ENCODE results near the gene BRICD5.

BRICD5 gene

DNA sequence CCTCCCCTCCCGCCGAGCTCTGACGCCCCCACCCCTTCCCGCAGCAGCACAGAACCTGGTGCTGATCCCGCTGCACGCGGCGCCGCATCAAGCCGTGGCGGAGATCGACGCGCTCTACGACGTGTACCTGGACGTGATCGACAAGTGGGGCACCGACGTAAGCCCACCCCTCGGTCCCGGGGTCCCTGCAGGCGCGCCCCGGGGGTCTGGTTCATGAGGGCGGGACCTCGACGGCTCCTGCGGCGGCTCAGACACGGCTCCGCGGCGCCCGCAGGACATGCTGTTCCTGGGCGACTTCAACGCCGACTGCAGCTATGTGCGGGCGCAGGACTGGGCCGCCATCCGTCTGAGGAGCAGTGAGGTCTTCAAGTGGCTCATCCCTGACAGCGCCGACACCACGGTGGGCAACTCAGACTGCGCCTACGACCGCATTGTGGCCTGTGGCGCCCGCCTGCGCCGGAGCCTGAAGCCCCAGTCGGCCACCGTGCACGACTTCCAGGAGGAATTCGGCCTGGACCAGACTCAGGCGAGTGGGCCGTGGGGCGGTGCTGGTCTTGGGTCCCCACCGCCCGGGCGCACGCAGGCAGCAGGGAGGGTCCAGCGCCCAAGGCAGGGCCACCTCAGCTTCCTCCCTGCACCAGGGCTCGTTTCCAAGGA is 27.0 kb upstream of the BRICD5 start:
- in situ Hi-C loops (cut with HindIII; ENCODE audit: low sequenced_read_pairs): no loop called here

DNA sequence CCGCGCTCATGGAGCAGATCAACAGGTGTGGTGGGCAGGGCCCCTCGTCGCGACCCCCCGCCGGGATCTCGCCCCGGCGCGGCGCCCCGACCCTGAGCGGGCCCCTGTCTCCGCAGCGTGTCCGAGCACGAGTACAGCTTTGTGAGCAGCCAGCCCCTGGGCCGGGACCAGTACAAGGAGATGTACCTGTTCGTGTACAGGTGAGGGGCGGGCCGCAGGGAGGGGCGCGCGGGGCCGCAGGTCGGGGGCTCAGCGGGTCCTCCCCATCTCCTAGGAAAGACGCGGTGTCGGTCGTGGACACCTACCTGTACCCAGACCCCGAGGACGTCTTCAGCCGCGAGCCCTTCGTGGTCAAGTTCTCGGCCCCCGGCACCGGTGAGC is 26.4 kb upstream of the BRICD5 start:
- in situ Hi-C loops (cut with HindIII; ENCODE audit: low sequenced_read_pairs): no loop called here

DNA sequence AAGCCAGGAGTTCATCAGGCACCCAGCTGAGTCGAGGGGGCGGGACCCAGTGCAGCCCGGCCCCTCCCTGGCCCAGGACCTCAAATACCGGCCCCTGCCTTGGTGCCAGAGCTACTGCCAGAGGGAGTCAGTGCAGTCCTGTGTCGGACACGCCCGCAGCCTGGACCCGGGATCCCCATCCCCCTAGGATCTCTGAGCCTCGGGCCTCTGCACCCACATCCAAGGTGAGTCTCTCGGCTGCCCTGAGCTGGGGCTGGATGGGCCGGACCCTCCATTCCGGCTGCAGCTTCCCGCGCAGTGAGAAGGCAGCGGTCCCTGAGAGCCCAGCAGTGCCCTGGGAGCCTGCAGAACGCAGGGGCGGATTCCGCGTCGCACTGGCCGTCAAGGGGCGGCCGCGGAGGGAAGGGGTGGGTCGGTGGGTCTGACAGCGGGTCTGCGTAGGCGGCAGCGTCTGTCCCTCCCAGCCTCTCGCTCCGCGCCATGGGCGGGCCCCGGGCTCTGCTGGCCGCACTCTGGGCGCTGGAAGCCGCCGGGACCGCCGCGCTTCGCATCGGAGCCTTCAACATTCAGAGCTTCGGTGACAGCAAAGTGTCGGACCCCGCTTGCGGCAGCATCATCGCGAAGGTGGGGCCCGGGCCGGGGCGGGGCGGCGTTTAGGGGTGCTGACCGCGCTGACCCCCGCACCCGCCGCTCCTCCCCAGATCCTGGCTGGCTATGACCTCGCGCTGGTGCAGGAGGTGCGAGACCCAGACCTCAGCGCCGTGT is 25.9 kb upstream of the BRICD5 start, which contains the start of gene DNASE1L2:
Gene DNASE1L2 (plus strand): TSS at position 108 of the 765 bp plus-strand sequence. CDS start 373 bp downstream, at position 481.
- in situ Hi-C loops (cut with HindIII; ENCODE audit: low sequenced_read_pairs): no loop called here

DNA sequence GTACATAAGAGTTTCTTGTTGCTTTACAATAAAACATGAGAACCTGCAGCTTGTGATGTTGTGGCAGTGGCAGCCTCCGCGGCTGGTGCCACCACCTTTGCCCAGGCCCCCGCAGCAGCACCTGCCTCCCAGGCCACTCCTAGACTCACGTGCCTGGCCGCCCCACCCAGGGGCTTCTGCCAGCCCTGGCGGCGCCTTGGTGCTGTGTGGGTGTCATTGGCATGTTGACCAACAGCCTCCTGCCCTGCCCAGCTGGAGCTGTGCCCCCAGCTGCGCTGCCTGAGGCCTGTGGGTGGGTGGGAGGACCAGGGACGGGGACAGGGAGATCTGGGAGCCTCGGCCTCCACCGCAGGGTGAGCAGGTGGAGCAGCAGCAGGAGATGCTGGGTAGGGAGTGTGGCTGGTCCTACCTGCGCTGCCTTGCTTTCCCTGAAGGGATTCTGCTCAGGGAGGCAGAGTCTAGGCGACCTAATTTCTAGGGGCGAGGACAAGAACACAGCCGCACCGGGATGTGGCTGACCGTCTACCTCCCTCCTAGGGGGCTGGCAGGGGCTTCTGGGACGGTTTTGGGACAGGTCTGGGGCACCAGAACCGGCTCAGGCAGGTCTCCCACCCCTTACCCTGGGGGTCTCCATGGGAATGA is 25.2 kb upstream of the BRICD5 start:
- in situ Hi-C loops (cut with HindIII; ENCODE audit: low sequenced_read_pairs): no loop called here

DNA sequence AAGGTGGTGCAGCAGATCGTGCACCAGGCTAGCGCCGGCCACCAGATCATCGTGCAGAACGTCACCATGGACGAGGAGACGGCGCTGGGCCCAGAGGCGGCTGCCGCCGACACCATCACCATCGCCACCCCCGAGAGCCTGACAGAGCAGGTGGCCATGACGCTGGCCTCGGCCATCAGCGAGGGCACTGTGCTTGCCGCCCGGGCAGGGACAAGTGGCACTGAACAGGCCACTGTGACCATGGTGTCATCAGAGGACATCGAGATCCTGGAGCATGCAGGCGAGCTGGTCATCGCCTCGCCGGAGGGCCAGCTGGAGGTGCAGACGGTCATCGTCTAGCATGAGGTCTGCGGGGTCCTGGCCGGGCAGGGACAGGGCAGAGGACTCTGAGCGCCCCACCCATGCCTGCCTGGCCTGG is 24.6 kb upstream of the BRICD5 start:
- in situ Hi-C loops (cut with HindIII; ENCODE audit: low sequenced_read_pairs): no loop called here

DNA sequence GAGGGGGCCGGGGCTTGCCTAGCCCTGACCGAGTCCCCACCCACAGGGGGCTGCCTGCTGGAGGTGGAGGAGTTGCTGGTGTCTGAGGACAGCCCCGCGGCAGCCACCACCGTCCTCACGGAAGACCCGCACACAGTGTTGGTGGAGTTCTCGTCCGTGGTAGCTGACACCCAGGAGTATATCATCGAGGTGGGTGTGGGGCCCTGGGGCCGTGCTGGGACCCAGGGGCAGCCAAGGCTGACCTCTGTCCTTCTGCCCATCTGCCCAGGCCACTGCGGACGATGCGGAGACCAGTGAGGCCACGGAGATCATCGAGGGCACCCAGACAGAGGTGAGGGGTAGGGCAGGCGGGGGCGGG is 24.1 kb upstream of the BRICD5 start:
- in situ Hi-C loops (cut with HindIII; ENCODE audit: low sequenced_read_pairs): no loop called here

DNA sequence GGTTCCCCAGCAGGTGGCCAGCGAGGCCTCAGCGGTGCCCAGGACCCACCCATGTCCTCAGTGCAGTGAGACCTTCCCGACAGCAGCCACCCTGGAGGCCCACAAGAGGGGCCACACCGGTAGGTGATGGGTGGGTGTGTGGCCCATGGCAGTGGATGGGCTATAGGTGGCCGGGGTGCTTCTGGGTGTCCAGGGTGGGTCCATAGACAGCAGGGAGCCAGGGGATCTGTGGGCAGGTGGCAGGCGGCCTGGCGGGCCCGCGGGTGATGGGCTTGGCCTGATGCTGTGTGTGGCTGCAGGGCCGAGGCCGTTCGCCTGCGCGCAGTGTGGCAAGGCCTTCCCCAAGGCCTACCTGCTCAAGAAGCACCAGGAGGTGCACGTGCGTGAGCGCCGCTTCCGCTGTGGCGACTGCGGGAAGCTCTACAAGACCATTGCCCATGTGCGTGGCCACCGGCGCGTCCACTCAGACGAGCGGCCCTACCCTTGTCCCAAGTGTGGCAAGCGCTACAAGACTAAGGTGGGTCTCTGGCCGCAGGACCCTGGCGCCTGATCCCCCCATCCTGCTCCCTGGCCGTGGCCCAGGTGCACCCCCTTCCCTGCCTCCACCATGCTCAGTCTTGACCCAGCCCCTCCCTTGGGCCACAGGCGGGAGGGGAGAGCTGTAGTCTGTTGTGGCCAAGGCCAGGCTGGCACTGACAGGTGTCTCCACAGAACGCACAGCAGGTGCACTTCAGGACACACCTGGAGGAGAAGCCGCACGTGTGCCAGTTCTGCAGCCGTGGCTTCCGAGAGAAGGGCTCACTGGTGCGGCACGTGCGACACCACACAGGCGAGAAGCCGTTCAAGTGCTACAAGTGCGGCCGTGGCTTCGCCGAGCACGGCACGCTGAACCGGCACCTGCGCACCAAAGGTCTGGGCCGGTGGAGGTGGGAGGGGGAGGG is 23.5 kb upstream of the BRICD5 start:
- in situ Hi-C loops (cut with HindIII; ENCODE audit: low sequenced_read_pairs): no loop called here

DNA sequence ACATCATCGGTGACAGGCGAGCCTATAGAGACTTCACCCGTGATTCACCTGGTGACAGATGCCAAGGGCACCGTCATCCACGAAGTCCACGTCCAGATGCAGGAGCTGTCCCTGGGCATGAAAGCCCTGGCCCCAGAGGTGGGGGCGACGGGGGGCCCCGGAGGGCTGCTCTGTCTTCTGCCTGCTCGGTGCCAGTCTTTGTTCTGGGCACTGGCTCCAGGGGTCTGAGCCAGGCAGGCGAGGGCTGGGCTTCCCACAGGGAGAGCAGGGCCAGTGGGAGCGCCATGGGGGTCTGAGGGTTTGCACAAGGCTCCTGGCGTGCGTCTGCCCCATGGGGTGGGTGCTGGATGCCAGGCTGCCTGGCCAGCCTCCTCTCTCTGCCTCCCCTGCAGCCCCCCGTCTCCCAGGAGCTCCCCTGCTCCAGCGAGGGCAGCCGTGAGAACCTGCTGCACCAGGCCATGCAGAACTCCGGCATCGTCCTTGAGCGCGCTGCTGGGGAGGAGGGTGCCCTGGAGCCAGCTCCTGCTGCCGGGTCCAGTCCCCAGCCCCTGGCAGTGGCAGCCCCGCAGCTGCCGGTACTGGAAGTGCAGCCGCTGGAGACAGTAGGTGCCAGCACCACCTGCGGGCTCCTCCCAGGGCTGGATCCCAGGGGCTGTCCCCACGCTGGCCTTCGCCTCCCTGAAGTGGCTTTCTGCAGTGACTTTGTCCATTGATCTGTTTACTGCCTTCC is 22.5 kb upstream of the BRICD5 start:
- in situ Hi-C loops (cut with HindIII; ENCODE audit: low sequenced_read_pairs): no loop called here

DNA sequence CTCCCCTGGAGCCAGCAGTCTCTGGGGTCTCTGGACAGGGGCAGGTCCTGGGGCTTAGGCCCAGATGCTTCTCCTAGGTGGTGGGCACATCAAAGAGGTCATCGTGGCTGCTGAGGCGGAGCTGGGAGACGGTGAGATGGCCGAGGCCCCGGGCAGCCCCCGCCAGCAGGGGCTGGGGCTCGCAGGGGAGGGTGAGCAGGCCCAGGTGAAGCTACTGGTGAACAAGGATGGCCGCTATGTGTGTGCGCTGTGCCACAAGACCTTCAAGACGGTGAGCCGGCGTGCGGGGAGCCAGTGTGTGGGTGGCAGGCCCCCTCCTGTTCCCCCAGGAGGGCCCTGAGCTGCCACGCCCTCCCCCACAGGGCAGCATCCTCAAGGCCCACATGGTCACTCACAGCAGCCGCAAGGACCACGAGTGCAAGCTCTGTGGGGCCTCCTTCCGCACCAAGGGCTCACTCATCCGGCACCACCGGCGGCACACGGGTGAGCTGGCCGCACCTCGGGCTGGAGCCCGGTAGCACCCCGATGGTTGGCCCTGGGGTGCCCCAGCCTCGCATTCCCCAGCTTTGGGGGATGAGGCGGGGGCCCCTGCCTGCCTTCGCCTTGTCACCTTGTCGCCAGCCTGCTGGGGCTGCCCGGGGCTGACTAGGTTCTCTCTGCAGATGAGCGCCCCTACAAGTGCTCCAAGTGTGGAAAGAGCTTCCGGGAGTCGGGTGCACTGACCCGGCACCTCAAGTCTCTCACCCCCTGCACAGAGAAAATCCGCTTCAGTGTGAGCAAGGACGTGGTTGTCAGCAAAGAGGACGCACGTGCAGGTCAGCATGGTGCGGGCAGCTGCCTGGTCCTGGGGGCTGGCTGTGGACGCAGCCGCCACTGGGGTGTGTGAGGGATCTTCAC is 21.7 kb upstream of the BRICD5 start:
- in situ Hi-C loops (cut with HindIII; ENCODE audit: low sequenced_read_pairs): no loop called here

DNA sequence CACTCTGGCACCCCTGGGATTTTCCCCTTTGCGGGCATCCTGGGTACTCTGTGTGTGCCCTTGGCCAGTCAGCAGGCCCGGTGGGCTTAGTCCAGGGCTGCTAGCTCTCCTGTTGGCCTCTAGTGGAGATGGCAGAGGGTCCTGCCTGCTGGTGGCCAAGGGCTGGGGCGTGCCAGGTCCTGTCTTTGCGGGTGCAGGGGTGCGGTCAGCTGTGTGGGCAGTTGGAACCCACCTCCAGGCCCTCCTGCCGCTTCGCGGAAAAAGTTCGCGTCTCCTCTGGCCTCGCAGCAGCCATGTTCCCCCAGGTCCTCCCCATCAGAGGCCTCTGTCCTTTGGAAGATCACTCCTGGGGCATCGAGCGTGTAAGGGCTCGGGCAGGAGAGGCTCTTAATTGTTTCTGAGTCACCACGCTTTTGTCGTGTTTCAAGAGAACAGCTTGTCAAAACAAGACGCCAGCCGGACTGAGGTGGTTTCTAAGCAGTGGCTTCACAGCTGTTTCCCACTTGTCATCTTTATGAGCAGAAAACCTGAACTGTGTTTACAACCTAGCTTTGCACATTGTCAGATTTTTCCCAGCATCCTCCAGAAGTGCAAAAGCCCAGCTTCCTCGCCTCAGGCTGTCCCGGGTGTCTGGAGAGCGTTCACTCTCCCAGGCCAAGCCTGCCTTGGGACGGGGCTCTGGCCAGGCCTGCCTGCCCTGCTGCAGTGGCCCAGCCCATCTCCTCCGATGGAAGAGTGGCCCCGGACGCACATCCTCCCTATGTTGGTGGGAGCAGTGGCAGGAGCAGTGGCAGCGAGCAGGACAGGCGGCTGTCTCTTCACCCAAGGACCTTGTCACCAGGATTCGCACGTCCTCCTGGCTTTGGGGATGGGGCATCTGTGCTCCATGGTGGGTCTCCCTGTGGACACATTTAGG is 20.6 kb upstream of the BRICD5 start:
- in situ Hi-C loops (cut with HindIII; ENCODE audit: low sequenced_read_pairs): no loop called here

DNA sequence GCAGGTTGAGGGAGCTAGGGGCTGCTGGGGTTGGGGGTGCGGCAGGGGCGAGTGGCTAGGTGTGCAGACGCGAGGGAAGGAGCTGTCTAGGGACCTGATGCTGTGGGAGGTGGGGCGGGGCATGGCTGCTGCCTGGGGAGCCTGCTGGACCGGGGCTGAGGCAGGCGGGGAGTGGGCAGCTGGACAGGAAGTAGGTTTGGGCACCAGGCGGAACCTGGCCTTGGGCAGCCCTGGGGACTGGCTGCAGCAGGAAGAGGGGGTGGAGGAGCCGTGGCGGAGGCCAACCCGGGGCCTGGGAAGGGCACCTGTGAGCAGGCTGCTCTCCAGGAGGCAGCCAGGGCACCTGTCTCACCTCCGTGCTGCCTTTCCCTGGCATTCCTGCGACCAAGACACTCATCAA is 19.7 kb upstream of the BRICD5 start:
- in situ Hi-C loops (cut with HindIII; ENCODE audit: low sequenced_read_pairs): no loop called here

DNA sequence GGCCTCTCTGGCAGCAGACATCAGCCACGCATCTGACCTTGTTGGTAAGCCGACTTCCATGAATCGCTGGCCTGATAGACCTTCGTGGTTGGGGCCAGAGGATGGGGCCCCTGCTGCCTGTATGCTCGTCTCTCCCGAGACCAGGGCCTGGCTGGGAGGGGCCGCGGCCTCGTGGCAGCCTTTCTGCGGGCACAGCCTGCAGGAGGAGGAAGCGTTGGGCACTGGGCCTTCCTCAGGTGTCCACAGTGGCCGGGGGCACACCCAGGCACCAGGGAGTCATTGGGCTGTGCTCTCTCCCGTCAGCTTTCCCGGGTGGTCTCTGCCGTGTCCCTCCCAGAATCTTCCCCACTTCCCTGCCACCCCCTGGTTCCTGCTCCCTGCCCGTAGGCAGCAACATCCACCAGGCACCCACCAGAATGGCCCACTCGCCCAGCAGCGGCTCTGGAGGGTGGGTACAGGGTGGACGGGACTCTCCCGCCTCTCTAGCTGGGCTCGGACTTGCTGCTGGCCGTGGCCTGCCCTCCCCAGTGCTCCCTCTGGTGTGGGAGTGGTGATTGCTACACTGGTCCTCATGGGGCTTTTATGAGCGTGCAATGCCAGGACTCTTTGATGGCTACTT is 19.1 kb upstream of the BRICD5 start:
- in situ Hi-C loops (cut with HindIII; ENCODE audit: low sequenced_read_pairs): no loop called here

DNA sequence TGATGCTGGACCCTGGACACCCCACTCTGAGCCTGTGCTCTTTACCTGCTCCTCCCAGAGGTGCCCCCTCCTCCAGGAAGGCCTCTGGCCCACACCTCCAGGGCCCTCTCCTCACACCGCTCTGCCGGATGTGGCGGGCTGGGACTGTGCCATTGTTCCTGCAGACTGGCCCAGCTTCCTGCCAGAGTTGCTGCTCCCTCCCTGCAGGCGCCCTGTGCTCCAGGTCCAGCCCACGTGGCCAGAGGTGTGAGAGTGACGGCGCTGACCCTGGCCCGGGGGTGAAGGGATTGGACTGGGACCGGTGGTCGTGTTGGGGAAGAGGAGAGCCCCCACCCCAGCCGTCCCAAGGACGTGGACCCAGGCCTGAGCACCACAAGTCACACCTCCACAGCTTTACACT is 18.4 kb upstream of the BRICD5 start:
- in situ Hi-C loops (cut with HindIII; ENCODE audit: low sequenced_read_pairs): no loop called here

DNA sequence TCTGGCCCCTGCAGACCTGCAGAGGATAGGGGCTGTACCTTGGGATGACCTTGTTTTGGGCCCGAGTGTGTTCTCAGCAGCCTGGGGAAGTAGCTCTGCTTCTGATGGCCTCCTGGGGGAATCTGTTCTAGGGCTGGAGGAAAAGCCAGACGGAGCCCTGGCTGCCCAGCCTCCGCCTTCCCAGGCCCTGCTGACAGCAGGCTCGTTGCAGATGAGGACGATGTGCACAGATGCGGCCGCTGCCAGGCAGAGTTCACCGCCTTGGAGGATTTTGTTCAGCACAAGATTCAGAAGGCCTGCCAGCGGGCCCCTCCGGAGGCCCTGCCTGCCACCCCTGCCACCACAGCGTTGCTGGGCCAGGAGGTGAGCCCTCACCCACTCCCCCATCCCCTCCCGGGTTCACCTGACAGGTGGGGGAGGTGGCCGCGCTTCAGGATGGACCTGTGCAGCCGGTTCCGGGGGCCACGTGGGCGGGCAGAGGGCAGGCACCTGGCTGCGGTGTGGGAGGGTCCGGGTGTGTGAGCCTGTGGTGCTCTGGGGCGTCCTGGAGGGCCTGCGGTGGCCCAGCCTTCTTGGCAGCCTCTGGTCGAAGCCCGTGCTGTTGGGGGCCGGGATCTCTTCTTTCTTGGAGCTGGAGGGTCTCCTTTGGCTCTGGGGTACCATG is 17.6 kb upstream of the BRICD5 start:
- in situ Hi-C loops (cut with HindIII; ENCODE audit: low sequenced_read_pairs): no loop called here

DNA sequence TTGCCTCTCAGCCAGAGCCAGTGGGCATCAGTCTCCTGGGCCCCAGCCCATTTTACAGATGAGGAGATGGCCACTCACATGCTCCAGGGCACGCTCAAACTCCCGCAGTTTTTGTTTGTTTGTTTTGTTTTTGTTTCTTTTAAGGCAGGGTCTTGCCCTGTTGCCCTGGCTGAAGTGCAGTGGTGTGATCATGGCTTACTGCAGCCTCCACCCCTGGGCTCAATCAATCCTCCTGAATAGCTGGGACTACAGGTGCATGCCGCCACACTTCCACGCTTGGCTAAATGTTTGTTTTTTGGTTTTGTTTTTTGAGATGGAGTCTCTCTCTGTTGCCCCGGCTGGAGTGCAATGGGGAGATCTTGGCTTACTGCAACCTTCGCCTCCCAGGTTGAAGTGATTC is 16.3 kb upstream of the BRICD5 start:
- in situ Hi-C loops (cut with HindIII; ENCODE audit: low sequenced_read_pairs): no loop called here

DNA sequence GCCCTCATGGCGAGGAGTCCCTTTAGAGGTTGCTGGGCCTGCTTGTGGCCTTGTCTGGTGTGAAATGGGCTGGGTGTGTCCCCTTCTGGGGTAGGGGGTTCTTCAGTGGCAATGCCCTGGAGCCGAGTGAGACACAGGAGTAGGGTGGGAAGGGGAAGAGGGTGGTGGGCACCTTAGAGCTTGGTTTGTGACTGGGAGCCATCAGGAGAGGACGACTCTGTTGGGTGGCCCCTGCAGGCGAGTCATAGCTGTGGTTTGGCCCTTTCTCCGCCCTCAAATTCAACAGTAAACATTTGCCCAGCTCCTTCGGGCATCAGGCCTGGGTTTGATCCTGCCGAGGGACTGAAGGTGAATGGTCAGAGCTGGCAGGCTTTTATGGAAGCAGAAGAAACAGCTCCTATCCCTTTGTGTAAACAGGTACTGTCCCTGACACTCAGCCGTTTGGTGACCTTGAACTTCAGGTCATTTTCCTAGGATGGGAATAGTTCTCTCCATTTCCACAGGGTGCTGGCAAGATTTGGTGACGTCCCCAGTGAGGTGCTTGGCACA is 15.7 kb upstream of the BRICD5 start:
- in situ Hi-C loops (cut with HindIII; ENCODE audit: low sequenced_read_pairs): no loop called here

DNA sequence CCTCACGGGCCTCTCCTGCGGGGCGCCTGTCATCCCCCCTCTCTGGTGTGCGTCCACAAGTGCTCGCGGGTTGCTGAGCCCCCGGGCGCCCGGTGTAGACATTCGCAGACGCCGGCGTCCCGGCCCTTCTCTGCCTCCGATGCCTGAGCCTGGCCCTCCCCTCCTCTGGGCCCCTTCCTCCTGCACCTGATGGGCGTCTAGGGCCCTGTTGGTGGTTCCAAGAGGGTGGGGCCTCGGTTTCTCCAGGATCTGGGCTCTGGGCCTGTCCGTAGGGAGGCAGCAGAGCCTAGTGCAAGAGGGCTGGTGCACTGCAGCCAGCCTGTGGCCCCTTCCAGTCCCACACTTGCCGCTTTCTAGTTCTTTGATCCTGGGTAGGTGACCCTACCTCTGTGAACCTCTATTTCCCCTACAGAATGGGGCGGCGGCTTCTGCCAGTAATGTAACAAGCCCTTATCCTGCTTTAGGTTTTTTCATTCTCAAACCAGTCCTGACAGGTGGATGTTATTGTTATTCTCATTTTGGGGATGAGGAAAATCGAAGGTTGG is 13.4 kb upstream of the BRICD5 start:
- in situ Hi-C loops (cut with HindIII; ENCODE audit: low sequenced_read_pairs): no loop called here

Measured in DLD1 (cell line).